Parathyroid adenoma (tissue), 2 donors: ENCODE data around the gene ANKIB1.

ENCODE experiments used
- H2AFZ ChIP-seq: fragments of 300-600 bp; sonication (generic); one replicate; pipeline ENCODE4 v1.7.0; 2017; ENCODE audit warnings: antibody characterized with exemption, mild to moderate bottlenecking
- H3K27ac ChIP-seq: fragments of 300-600 bp; sonication (generic); one replicate; pipeline ENCODE4 v1.7.0; 2017
- H3K27me3 ChIP-seq: fragments of 300-600 bp; sonication (generic); one replicate; pipeline ENCODE4 v1.7.0; 2017; ENCODE audit warnings: low read length; ENCODE audit not compliant: control insufficient read depth, insufficient read depth
- H3K36me3 ChIP-seq: fragments of 300-600 bp; sonication (generic); one replicate; pipeline ENCODE4 v1.7.0; 2017; ENCODE audit warnings: low read length; ENCODE audit not compliant: control insufficient read depth, insufficient read depth
- H3K4me1 ChIP-seq: fragments of 300-600 bp; sonication (generic); one replicate; pipeline ENCODE4 v1.7.0; 2017; ENCODE audit warnings: control low read depth
- H3K4me2 ChIP-seq: fragments of 300-600 bp; sonication (generic); one replicate; pipeline ENCODE4 v1.7.0; 2017; ENCODE audit warnings: low read length
- H3K4me3 ChIP-seq: fragments of 300-600 bp; sonication (generic); one replicate; pipeline ENCODE4 v1.7.0; 2017; ENCODE audit warnings: low read depth, low read length
- H3K79me2 ChIP-seq: fragments of 300-600 bp; sonication (generic); one replicate; pipeline ENCODE4 v1.7.0; 2017; ENCODE audit warnings: control low read depth
- H3K9ac ChIP-seq: fragments of 300-600 bp; sonication (generic); one replicate; pipeline ENCODE4 v1.7.0; 2017; ENCODE audit warnings: mild to moderate bottlenecking
- H3K9me3 ChIP-seq: fragments of 300-600 bp; sonication (generic); one replicate; pipeline ENCODE4 v1.7.0; 2017; ENCODE audit warnings: low read length; ENCODE audit not compliant: control insufficient read depth
- CTCF ChIP-seq: fragments of 300-600 bp; sonication (generic); IDR thresholded peaks from one replicate; pipeline ENCODE4 v1.7.0; 2017; ENCODE audit warnings: antibody characterized with exemption, mild to moderate bottlenecking
- donor health status: primary hyperparathyroidism.

ANKIB1 gene

GRCh38 chr7:92245487-92246359 lies at the start of gene ANKIB1, which contains the start of gene KRIT1:
Gene ANKIB1, plus strand, starts transcription at chr7:92245974. Its CDS starts 49,005 bp downstream, at chr7:92294979.
Gene KRIT1, minus strand, starts transcription at chr7:92245914. Its CDS starts 3,779 bp downstream, at chr7:92242135.
- peak within 1 kb of the TSS; percentile 75 for H3K9ac ChIP-seq
- peak within 1 kb of the TSS; percentile 88 for H2AFZ ChIP-seq
- peak; percentile 30 for TF ChIP-seq CTCF
- H3K36me3 ChIP-seq = no peaks in the 10 kb centered on the region
- H3K79me2 ChIP-seq = peaks cover 12% of the 10 kb centered on the region
- peak within 1 kb of the TSS; percentile 81 for H3K4me2 ChIP-seq
- peak within 1 kb of the TSS; percentile 90 for H3K4me3 ChIP-seq
- peaks cover 6% of the 10 kb centered on the region for H3K4me1 ChIP-seq
- no peaks in the 10 kb centered on the region for H3K9me3 ChIP-seq
- H3K27me3 ChIP-seq = no peaks in the 10 kb centered on the region
- H3K27ac ChIP-seq = peak within 1 kb of the TSS; percentile 86

- H3K36me3 ChIP-seq = no peaks in the 10 kb centered on the region
These were observed 45.0 kb upstream of the ANKIB1 start for GRCh38 chr7:92200791-92201190.

GRCh38 chr7:92205987-92206386 lies 39.8 kb upstream of the ANKIB1 start:
- no peaks in the 10 kb centered on the region for H3K9me3 ChIP-seq
- H3K4me2 ChIP-seq = no peak overlapping the region
- H3K79me2 ChIP-seq = peaks cover 8% of the 10 kb centered on the region
- H3K4me1 ChIP-seq = no peaks in the 10 kb centered on the region
- no peak overlapping the region for H3K4me3 ChIP-seq
- no peak overlapping the region for H2AFZ ChIP-seq
- no peaks in the 10 kb centered on the region for H3K36me3 ChIP-seq
- no peak overlapping the region for H3K9ac ChIP-seq
- no peak for TF ChIP-seq CTCF
- H3K27ac ChIP-seq = no peak overlapping the region
- H3K27me3 ChIP-seq = no peaks in the 10 kb centered on the region

More at GRCh38 chr7:92200791-92201190, 45.0 kb upstream of the ANKIB1 start:
- Histone ChIP-seq H3K27me3 (no peaks in the 10 kb centered on the region), H3K4me1 (no peaks in the 10 kb centered on the region), H3K27ac (no peak overlapping the region), H3K9ac (no peak overlapping the region), H3K9me3 (no peaks in the 10 kb centered on the region), H3K4me2 (no peak overlapping the region), H3K79me2 (peaks cover under 1% of the 10 kb centered on the region), H3K4me3 (no peak overlapping the region), H2AFZ (no peak overlapping the region)
- no peak for TF ChIP-seq CTCF

GRCh38 chr7:92206672-92207071 lies 39.1 kb upstream of the ANKIB1 start:
- H3K4me2 ChIP-seq = no peak overlapping the region
- H3K36me3 ChIP-seq = no peaks in the 10 kb centered on the region
- H3K27me3 ChIP-seq = no peaks in the 10 kb centered on the region
- H3K9me3 ChIP-seq = no peaks in the 10 kb centered on the region
- H3K4me3 ChIP-seq = no peak overlapping the region
- no peak overlapping the region for H3K27ac ChIP-seq
- no peak overlapping the region for H2AFZ ChIP-seq
- no peaks in the 10 kb centered on the region for H3K4me1 ChIP-seq
- no peak overlapping the region for H3K9ac ChIP-seq
- peaks cover 8% of the 10 kb centered on the region for H3K79me2 ChIP-seq
- TF ChIP-seq CTCF = no peak
